Measurements from ENCODE around the gene RBM33.

Gene RBM33

DNA sequence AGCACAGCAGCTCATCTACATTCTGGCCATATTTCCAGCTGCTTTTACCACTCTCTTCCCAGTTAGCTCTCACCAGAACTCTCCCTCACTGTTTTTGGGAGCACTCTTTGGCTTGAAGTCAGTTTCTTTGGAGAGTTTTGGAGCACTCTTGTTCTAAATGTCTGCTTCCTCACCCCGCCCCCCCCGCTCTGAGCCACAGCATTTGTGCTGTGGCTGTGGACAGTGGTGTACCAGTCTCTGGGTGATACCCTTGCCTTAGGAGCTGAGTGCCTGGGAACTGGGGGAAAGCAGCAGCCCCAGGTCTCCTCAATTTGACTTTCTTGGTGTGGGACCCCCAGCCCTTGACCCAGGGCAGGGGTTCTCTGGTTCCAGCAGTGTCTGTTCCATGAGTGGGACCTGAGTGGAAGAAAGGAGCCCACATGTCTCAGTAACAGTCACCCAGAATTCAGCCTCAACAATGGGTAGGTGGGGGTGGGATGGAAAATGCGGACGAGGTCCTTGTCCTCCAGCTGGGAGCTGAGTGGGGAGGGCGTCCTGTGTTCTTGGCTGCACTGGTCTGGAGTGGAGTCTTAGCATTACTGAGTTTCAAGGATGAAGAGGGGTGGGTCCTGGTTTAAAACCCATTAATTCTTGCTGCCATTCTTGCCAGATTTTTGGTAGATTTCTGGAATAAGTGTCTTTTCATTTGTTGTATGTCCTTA lies 18.0 kb downstream of the RBM33 start:
- no peak overlapping the region for H3K4me2 ChIP-seq (ENCODE audit: insufficient read depth, low read length)
- H3K4me1 ChIP-seq (ENCODE audit: insufficient read depth, low read length): peaks cover under 1% of the 10 kb centered on the region; the same call in 1 of the 2 replicates
- no peak for ATAC-seq (ENCODE audit: insufficient read depth, low read depth)
- no peak overlapping the region for H2AFZ ChIP-seq (ENCODE audit: low read depth, low read length)
- no peak overlapping the region for H3K27ac ChIP-seq (ENCODE audit: low read length)
- peaks cover 91% of the 10 kb centered on the region for H4K20me1 ChIP-seq (ENCODE audit: insufficient read depth, low read length)
- no peak overlapping the region for H3K9ac ChIP-seq (ENCODE audit: low read depth, low read length)
- H3K79me2 ChIP-seq (ENCODE audit: insufficient read depth, low read length): peaks cover 100% of the 10 kb centered on the region
- TF ChIP-seq, protein P1, sequence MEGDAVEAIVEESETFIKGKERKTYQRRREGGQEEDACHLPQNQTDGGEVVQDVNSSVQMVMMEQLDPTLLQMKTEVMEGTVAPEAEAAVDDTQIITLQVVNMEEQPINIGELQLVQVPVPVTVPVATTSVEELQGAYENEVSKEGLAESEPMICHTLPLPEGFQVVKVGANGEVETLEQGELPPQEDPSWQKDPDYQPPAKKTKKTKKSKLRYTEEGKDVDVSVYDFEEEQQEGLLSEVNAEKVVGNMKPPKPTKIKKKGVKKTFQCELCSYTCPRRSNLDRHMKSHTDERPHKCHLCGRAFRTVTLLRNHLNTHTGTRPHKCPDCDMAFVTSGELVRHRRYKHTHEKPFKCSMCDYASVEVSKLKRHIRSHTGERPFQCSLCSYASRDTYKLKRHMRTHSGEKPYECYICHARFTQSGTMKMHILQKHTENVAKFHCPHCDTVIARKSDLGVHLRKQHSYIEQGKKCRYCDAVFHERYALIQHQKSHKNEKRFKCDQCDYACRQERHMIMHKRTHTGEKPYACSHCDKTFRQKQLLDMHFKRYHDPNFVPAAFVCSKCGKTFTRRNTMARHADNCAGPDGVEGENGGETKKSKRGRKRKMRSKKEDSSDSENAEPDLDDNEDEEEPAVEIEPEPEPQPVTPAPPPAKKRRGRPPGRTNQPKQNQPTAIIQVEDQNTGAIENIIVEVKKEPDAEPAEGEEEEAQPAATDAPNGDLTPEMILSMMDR (IDR thresholded peaks at IDR 0.05; ENCODE audit: borderline replicate concordance, extremely low read depth, low read length, poor library complexity, severe bottlenecking): no peak
- TF ChIP-seq EZH2 (IDR thresholded peaks at IDR 0.05; ENCODE audit: borderline replicate concordance, low read depth, low read length, severe bottlenecking): no peak
- no peak for DNase-seq
- H3K9me3 ChIP-seq (ENCODE audit: insufficient read depth, low read length, severe bottlenecking): no peaks in the 10 kb centered on the region
- H3K27me3 ChIP-seq (ENCODE audit: insufficient read depth, low read length, poor library complexity): no peaks in the 10 kb centered on the region
- H3K4me3 ChIP-seq (ENCODE audit: low read depth in 1 of 2, low read length in 2 of 2): no peak overlapping the region
- H3K36me3 ChIP-seq (ENCODE audit: insufficient read depth, low read length): peaks cover 21% of the 10 kb centered on the region

DNA sequence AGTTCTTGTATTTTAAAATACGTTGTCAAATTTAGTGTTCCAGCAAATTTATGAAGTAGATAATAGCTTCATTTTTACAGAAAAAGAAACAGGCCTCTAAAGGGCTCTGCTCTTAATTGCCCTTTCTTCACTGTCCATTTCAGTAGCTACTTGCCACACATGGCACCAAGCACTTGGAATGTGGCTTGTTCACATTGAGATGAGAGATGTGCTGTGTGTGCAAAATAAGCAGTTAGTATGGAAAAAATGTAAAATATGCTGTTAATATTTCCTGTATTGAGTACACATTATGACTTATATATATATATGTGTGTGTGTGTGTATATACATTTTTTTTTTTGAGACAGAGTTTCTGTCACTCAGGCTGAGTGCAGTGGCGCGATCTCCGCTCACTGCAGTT lies 19.5 kb downstream of the RBM33 start:
- peaks cover 92% of the 10 kb centered on the region for H4K20me1 ChIP-seq (ENCODE audit: insufficient read depth, low read length)
- H2AFZ ChIP-seq (ENCODE audit: low read depth, low read length): no peak overlapping the region
- H3K27me3 ChIP-seq (ENCODE audit: insufficient read depth, low read length, poor library complexity): no peaks in the 10 kb centered on the region
- H3K4me3 ChIP-seq (ENCODE audit: low read depth in 1 of 2, low read length in 2 of 2): no peak overlapping the region
- no peaks in the 10 kb centered on the region for H3K9me3 ChIP-seq (ENCODE audit: insufficient read depth, low read length, severe bottlenecking)
- H3K4me2 ChIP-seq (ENCODE audit: insufficient read depth, low read length): no peak overlapping the region
- peaks cover 25% of the 10 kb centered on the region for H3K36me3 ChIP-seq (ENCODE audit: insufficient read depth, low read length)
- no peaks in the 10 kb centered on the region for H3K4me1 ChIP-seq (ENCODE audit: insufficient read depth, low read length)
- no peak for DNase-seq
- no peak overlapping the region for H3K27ac ChIP-seq (ENCODE audit: low read length)
- peaks cover 100% of the 10 kb centered on the region for H3K79me2 ChIP-seq (ENCODE audit: insufficient read depth, low read length)
- no peak overlapping the region for H3K9ac ChIP-seq (ENCODE audit: low read depth, low read length)
- ATAC-seq (ENCODE audit: insufficient read depth, low read depth): no peak
- TF ChIP-seq, protein P1 (IDR thresholded peaks at IDR 0.05; ENCODE audit: borderline replicate concordance, extremely low read depth, low read length, poor library complexity, severe bottlenecking): no peak
- no peak for TF ChIP-seq EZH2 (IDR thresholded peaks at IDR 0.05; ENCODE audit: borderline replicate concordance, low read depth, low read length, severe bottlenecking)

DNA sequence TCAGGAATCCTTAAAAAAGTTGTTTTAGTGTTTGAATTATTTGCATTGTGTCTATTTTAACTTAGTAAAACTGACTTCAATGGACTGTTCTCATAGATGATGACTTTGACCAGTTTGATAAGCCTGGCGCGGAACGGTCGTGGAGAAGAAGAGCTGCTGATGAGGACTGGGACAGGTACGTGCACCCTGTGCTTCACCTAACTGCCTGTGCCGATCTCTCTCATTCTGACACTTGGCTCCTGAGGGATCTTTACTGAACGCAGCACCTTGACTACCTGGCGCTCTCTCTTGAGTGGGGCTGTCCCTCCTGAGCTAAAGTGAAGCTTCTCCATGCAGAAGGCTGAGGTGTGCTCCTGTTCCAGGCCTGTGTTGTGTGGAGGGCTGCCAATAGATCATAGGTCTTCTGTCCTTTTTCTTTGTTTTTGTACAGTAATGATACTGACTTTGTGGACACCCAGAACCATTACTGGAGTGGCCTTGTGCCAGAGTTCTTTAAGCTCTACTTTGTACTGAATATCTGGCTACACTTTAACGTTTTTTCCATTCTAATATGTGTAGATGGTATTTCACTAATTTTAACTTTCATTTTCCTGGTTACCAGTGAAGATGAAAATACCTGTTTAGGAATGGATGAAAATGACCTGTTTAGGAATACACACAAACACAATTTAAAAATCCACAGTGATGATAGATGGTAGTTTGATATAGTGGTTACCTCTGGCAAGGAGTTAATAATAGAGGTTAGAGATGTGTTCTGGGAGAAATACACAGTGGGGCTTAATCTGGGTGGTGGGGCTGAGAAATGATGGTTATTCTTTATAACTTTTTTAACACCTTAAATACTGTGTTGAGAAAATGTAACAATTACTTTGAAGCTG lies 20.9 kb downstream of the RBM33 start:
- Histone ChIP-seq H3K9me3 (ENCODE audit: insufficient read depth, low read length, severe bottlenecking) (no peaks in the 10 kb centered on the region), H3K4me3 (ENCODE audit: low read depth in 1 of 2, low read length in 2 of 2) (no peak overlapping the region), H3K4me2 (ENCODE audit: insufficient read depth, low read length) (no peak overlapping the region), H2AFZ (ENCODE audit: low read depth, low read length) (no peak overlapping the region), H3K4me1 (ENCODE audit: insufficient read depth, low read length) (no peaks in the 10 kb centered on the region), H3K36me3 (ENCODE audit: insufficient read depth, low read length) (peaks cover 35% of the 10 kb centered on the region), H3K27me3 (ENCODE audit: insufficient read depth, low read length, poor library complexity) (no peaks in the 10 kb centered on the region), H4K20me1 (ENCODE audit: insufficient read depth, low read length) (peaks cover 93% of the 10 kb centered on the region), H3K27ac (ENCODE audit: low read length) (no peak overlapping the region), H3K79me2 (ENCODE audit: insufficient read depth, low read length) (peaks cover 100% of the 10 kb centered on the region), H3K9ac (ENCODE audit: low read depth, low read length) (no peak overlapping the region)
- DNase-seq (no peak), ATAC-seq (ENCODE audit: insufficient read depth, low read depth) (no peak)
- TF ChIP-seq, protein P1 (IDR thresholded peaks at IDR 0.05; ENCODE audit: borderline replicate concordance, extremely low read depth, low read length, poor library complexity, severe bottlenecking): no peak
- no peak for TF ChIP-seq EZH2 (IDR thresholded peaks at IDR 0.05; ENCODE audit: borderline replicate concordance, low read depth, low read length, severe bottlenecking)
